ENCODE measurements around the gene SLC25A3.
"Not testable (repeated sequence)": the region's sequence is repeated elsewhere in the genome, so short reads cannot be mapped to it uniquely, and the experiment has no call there.

SLC25A3 gene

GRCh38 chr12:98595243-98595988 is 1.9 kb downstream of the SLC25A3 start:
- DNase-seq (ENCODE audit: low read depth): no peak

- not testable (repeated sequence) for DNase-seq (ENCODE audit: low read depth)
These were observed 3.8 kb downstream of the SLC25A3 start for GRCh38 chr12:98597313-98597712.

- DNase-seq (ENCODE audit: low read depth): no peak
These were observed 8.4 kb downstream of the SLC25A3 start for GRCh38 chr12:98601924-98602323.

GRCh38 chr12:98606359-98606988 is 13.0 kb downstream of the SLC25A3 start:
- no peak for DNase-seq (ENCODE audit: low read depth)

- no peak for DNase-seq (ENCODE audit: low read depth)
These were observed 17.1 kb downstream of the SLC25A3 start for GRCh38 chr12:98610596-98610995.

- no peak for DNase-seq (ENCODE audit: low read depth)
These were observed 19.3 kb downstream of the SLC25A3 start for GRCh38 chr12:98612696-98613334.

- no peak for DNase-seq (ENCODE audit: low read depth)
These were observed 25.5 kb downstream of the SLC25A3 start for GRCh38 chr12:98618952-98619351.

GRCh38 chr12:98635657-98636323 is 42.3 kb downstream of the SLC25A3 start:
- DNase-seq (ENCODE audit: low read depth): no peak

GRCh38 chr12:98637068-98637467 is 43.6 kb downstream of the SLC25A3 start:
- DNase-seq (ENCODE audit: low read depth): no peak

GRCh38 chr12:98638009-98638408 is 44.5 kb downstream of the SLC25A3 start:
- no peak for DNase-seq (ENCODE audit: low read depth)

- no peak for DNase-seq (ENCODE audit: low read depth)
These were observed 46.0 kb downstream of the SLC25A3 start for GRCh38 chr12:98639491-98639890.

- DNase-seq (ENCODE audit: low read depth): not testable (repeated sequence)
These were observed 49.3 kb downstream of the SLC25A3 start for GRCh38 chr12:98642801-98643200.

- no peak for DNase-seq (ENCODE audit: low read depth)
These were observed 50.9 kb downstream of the SLC25A3 start for GRCh38 chr12:98644433-98644711.

GRCh38 chr12:98644712-98645571 is 51.5 kb downstream of the SLC25A3 start, which contains the start of the genes APAF1 and IKBIP:
Gene APAF1 (plus strand): TSS chr12:98645290. CDS start chr12:98648360, 3,070 bp downstream.
Gene IKBIP (minus strand): TSS chr12:98644788. CDS start chr12:98644701, 87 bp downstream.
- DNase-seq (ENCODE audit: low read depth): peak; percentile 94

GRCh38 chr12:98645572-98646067 is 52.1 kb downstream of the SLC25A3 start:
- no peak for DNase-seq (ENCODE audit: low read depth)

GRCh38 chr12:98646294-98647090 is 53.0 kb downstream of the SLC25A3 start:
- DNase-seq (ENCODE audit: low read depth): no peak

GRCh38 chr12:98651328-98651727 is 57.8 kb downstream of the SLC25A3 start:
- DNase-seq (ENCODE audit: low read depth): no peak

- DNase-seq (ENCODE audit: low read depth): no peak
These were observed 60.5 kb downstream of the SLC25A3 start for GRCh38 chr12:98653866-98654493.
